HCEC 1CT (cell line): ENCODE measurements around the gene ATP6V1G3.
"Not testable (repeated sequence)": the region's sequence is repeated elsewhere in the genome, so short reads cannot be mapped to it uniquely, and the experiment has no call there.

Source experiments
- DNase-seq: peaks from one replicate; pipeline ENCODE4 v3.0.0-alpha.2; 2017

ATP6V1G3 gene

DNA sequence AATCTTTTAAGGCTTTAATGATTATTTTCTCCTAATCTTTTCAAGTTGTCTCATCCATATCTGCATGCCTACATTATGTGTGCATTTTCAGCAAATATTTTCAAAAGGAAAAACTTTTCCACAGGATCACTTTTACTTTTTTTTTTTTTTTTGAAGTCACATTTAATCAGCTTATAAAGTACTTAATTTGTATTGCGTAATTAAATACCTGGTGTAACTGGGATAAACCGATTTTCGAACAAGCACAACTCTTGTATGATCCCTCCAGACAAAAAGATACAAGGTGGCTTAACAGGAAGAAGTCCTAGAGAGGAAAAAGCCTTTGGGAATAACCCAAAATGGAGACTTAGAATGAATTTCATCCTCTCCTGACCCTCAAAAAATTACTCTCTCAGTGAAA is 1.3 kb upstream of the ATP6V1G3 start:
- DNase-seq = no peak

DNA sequence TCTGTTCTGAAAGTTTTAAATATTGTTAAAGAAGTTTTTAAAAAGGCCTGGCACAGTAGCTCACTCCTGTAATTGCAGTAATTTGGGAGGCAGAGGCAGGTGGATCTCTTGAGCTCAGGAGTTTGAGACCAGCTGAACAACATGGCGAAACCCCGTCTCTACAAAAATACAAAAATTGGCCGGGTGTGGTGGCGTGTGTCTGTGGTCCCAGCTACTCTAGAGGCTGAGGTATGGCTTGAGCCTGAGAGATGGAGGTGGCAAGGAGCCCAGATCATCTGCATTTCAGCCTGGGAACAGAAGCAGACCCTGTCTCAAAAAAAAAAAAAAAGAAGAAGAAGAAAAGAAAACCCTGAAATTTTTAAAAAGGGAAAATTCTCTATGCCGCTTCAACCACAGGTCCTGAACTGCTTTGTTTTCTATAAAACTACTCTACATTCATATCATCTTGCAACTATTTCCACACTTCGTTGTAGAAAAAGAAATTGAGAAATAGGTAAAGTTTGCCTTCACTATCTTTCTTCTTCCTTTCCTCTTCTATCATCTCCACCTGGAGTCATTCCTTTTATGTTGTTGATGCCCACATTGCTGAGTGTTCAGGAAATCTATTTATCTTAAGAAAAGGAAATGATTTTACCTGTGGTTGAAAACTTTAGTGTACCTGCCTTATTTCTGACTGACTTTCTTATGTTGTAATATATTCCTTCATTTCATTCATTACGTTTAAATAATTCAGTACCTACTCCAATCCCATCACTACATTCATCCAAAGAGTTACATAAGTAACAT is 1.7 kb downstream of the ATP6V1G3 start:
- DNase-seq = no peak

DNA sequence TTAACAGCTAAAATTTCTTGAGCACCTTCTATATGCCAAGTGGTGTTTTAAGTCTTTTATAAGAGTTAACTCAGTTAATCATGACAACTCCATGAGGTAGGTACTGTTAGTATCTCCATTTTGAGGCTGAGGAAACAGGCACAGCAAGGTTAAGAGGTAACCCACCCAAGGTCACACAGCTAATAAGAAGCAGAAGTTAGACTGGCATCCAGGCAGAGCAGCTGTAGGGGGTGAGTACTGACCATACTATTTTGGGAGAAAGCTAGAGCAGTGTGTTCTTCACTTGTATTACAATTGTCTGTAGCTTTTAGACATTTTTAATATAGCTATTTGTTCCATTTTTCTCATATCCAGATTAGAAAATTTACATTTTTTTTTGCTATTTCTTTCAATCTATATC is 4.8 kb downstream of the ATP6V1G3 start:
- no peak for DNase-seq

DNA sequence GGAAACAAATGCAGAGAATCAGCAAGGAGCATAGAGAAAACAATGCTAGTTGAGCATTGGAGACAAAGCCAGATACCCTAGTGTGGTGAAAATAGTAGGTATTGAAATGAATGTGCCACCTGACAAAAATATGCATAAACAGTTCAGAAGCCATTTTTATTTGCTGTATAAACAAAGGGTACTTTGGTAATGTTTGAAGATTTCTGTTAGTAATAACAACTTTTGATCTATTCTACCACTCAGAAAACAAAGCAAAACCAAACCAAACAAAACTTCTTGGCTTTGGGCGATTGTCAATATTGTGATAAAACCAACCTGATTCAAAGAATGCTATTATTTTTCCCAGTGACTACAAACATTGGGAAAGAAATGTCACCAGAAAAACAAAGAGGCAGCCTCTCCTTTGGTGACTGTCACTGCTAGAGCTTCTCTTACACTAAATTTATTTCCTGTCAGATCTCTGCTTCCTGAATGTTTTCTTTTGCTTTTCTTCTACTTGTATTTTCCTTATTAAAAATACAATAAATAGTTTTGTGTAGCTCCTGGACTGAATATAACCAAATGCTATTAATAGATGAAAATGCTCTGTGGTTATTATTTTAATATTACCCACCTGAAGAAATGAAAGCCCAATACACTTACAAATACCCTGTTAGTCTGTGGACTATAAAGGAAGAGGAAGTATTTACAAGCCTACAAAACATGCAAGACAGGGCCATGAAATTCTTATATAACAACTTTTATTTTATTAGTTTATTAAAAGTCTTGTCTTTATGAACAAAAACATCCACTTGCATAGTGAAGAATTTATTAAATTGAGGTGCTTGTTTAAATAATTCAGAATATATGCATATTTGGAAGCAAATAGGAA is 5.7 kb downstream of the ATP6V1G3 start:
- DNase-seq = no peak

DNA sequence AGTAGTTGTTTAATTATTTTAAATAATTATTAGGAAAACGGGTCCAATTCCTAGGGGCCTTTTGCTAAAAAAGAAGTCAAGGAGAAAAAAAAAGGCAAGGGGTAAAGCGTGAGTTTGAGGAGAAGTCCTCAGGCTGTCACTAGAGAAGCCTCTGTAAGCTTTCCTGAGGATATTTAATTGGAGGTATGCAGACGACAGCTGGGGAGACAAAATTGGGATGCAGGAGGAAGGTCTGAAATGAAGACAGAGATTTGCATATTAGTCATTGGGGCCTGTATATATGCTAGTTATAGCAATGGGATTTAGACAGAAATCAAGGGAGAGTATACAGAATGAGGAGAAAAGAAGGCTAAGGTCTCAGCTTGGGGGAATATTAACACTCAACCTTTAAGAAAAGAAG is 8.6 kb downstream of the ATP6V1G3 start:
- no peak for DNase-seq

DNA sequence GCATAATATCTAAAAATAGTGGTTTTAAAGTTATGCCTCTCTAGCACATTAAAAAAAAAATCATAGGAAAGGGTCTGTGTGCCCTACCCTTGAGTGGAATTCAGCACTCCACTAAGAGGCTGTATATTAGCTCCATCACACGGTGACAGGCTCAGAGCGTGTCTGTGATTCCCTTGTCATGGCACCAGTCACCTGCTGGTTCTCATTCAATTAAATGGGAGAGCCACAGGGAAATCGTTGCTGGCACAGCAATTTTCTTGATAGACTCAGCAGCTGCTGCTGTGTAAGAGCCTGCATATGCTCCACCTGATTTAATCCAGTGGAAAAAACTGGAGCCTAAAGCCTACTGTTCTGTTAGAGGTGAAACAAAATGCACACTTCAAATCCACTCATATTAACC is 9.5 kb downstream of the ATP6V1G3 start:
- no peak for DNase-seq

DNA sequence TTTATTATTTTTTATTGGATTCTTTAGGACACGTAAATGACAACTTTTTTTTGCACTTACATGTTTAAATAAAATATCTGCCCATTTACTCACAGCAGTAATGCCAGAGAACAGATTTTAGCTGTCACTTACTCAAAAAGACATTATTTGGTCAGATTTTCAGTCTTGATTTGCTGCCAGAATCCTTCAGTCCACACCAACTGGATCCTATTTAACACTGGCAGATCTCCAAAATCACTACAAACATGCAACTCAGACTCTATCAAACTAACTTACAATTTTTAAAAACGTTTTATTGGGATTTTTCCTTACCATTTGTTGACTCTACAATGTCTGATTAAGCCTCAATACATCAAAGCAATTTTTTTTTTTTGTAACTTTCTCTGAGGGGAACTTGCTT is 11.1 kb downstream of the ATP6V1G3 start:
- peak; percentile 65 for DNase-seq

DNA sequence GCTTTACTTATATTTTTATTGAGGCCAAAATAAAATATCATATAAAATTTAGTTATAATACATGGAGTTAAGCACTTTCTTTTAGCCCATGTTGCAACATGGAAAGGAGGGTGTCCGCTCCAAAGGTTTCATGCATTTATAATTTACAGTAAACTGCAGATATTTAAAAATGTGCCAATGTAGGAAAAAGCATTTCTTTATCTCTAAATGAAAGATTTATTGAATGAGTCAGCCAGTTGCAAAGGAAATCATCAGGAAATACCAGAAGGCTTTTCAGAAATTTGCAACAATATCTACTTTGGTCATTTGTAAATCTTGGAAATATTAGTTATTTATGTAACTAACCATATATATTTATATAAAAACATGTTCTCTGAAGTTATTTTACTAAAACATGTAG is 12.1 kb downstream of the ATP6V1G3 start:
- DNase-seq = peak; percentile 32

DNA sequence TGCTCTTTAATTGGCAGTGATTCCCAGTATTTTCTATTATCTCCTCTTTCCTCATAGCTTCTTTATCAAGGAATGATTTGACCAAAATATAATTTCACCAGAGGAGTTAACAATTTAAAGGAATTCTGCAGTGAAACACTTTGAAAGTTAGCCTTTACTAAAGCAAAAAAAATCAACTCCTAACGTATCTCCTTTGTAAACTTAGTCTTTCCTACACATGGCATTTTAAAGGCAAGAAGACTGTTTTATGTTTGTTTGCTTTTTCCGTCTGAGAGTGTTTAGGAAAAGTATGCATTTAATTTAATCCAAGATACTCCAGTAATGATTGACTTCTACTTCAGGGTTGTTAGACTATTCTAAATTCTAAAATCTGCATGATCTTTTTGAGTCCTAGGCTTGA is 15.9 kb downstream of the ATP6V1G3 start:
- no peak for DNase-seq

DNA sequence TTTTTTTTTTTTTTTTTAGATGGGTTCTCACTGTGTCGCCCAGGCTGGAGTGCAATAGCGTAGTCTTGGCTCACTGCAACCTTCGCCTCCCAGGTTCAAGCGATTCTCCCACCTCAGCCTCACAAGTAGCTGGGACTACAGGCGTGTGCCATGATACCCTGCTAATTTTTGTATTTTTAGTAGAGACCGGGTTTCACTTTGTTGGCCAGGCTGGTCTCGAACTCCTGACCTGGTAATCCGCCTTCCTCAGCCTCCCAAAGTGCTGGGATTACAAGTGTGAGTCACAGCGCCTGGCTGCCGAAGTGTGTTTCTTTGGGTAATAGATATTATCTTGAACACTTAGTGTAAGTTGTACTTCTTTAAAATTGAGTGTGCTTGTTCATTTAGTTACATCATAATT is 16.4 kb downstream of the ATP6V1G3 start:
- not testable (repeated sequence) for DNase-seq

DNA sequence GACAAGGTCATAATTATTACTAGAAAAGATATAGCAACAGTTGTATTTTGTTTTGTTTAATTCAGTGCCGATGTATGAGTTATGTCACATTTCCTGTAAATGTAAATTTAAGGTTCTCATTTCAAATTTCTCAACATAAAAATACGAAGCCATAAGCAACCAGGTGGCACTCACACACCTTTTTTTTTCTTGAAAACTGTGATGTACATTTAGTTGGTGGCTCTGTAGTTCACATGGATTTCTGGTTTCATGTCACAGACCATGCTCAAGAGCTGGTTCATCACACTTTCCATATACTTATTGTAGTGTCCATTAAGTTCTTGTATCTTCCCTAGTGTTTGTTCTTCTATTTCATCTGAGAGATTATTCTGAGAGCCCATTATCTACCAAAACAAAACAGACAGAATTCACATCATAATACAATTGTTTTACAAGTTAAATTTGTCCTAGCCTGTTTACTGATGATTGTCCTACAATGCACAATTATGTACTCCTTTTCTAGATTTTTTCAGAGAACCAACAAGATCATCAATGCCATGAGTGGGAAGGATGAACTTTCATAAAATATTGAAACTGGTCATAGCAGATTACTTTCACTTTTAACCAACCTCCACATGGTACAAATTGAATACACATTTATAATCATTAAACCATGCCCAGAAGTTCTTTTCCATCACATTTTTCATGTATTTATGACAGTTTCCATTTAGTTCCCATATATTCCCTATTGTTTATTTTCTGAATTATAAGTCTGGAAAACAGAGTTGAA is 17.1 kb downstream of the ATP6V1G3 start:
- DNase-seq = no peak

DNA sequence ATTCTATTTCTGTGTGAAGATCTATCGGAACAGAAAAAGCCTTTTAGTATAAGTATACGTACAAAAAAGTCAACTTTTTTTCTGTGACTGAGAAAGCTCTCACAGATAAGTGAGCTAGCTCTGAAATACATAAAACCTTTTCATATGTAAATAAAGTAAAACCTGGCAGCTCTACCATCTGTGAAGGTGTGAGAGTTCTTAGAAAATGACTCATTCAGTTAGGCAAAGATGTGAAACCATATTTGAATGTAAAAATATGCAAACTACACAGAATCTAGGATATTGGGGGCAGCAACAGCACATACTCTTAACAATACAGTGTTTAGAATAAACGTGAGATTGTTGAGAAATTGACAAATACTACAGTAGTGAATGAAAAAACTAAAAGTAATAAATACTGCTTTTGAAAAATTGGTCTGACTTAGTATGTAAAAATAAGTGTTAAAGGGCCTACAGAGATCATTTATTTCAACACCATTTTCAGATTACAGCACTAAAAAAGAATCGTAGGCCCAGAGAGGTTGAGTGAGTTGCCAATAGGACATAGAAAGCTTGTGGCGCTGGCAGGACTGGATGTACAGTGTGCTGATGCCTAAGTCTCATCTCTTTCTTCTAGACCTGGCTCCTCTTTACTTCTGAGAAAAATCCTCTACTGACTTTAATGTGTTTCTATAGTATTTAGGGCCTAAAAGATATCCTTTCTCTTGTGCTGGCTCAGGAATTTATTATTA is 19.8 kb downstream of the ATP6V1G3 start:
- no peak for DNase-seq

DNA sequence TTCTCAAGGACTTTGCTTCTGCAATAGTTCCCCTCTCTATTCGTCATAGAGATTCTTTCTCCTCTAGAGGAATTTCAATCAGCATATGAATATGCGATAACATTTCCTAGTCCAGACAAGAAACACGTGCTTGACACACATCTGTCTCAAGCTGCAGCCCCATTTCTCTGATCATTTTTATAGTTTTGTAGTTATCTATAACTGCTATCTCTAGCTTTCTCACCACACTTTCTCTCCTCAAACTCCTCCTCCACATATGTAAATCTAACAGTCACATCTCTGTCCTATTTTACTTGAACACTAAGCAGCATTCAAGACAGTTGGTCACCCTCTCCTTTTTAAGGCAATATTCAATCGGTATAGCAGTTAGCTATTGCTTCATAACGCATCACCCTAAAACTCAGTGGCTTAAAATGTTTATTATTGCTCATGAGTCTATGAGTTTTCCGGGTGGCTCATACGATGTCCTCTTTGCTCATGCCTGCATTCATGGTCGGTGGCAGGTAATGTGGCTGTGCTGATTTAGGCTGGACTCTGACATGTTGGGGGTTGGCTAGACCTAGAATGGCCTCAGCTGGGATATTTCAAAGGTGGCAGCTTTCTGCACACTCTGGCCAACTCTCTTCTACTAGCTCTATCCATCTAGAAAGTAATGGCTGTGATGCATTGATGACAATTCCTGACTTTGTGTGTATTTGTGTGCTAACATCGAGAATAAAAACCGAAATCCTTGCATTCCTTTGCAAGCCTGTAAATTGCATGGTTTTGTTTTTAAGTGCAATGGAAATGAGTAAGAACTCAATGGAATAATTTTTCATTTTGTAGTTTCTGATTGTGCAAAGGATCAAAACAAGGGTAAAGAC is 20.6 kb downstream of the ATP6V1G3 start:
- DNase-seq = no peak

DNA sequence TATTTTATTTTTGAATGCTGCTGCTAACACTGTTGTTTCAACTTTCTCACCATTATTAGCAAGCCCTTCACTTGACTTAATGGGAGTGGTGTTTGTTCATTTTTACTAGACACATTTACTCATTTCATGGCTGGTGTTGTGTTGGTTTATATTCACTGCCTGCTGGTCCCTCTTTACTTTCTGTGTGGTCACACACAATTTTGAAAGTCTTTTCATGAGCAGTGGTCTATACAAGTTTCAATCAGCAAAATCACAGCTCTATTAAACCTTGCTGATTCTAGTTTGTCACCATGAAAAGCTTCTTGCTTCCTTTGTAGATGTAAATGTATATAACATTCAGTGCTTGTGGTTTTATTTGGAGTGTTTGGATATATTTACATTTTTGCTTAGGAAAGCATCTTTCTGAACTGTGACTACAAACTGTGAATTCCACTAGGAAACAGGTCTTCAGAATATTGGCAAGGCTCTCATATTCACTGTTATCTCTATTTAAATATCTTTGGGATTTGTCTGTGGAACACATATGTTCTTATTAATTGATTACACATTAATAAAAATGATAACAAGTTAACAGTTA is 22.8 kb downstream of the ATP6V1G3 start:
- no peak for DNase-seq

DNA sequence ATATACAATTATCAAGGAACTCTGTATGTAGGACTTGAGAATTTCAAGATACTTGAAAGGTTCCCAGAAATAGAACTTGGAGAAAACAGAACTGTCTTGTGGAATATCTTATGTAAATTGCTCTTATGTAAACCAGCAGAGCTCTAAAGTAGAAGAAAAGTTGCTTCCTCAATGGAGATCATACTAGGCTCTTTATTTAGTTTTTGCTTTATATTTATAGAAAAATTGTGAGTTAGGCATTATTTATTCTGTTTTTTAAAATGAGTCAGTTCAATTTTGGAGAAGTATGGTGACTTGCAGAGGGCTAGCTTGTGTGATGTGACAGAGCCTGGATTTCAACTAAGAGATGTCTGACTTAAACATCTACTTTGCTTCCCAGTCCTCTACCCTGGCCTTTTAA is 40.4 kb downstream of the ATP6V1G3 start:
- DNase-seq = no peak

DNA sequence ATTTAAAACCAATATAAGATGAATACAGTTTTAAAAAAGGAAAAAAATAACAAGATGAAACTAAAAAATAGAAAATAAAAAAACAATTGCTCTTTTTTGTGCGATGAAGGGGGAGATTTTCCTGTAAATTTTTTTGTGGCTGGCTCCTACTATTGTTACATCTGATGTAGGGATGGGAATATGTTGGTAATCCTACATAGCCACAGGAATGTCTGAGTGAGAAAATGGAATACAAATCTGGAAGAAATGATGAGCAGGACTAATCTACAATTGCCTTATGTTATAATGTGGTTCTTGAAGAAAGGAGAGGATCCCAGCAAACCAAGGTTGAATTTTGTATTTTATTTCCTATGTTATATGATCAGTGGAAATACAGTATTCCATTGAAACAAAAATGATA is 40.9 kb downstream of the ATP6V1G3 start:
- peak; percentile 25 for DNase-seq

DNA sequence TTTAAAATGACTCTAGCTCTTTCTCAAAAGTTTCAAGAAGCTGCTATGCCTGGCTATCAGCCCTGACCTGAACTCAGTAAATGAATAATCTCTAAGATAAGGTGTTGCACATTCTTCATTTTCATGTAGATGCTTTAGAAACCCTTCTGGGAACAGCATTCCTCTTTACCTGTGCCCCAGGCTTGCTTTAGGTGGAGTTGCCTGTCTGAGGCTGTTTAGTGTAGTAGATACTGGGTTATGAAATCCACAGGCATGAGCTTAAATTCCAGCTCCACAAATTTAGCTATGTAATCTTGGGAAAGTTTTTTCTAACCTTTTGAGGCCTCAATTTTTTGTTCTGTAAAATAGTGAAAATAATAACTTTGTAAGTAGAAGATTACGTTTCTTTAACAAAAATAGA is 41.6 kb downstream of the ATP6V1G3 start:
- DNase-seq = no peak

DNA sequence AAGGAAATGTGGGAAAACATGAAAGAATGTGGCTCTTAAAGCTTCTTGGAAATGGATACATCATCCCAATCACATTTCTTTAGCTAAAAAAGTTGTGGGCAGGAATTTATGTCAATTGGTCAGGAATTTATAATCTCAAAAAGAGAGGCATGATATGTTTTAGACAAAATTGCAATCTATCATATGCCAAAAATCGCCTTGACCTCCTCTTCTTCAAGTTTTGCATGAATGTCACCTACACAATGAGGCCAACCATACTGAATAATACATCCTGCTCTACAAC is 42.4 kb downstream of the ATP6V1G3 start:
- DNase-seq = no peak

DNA sequence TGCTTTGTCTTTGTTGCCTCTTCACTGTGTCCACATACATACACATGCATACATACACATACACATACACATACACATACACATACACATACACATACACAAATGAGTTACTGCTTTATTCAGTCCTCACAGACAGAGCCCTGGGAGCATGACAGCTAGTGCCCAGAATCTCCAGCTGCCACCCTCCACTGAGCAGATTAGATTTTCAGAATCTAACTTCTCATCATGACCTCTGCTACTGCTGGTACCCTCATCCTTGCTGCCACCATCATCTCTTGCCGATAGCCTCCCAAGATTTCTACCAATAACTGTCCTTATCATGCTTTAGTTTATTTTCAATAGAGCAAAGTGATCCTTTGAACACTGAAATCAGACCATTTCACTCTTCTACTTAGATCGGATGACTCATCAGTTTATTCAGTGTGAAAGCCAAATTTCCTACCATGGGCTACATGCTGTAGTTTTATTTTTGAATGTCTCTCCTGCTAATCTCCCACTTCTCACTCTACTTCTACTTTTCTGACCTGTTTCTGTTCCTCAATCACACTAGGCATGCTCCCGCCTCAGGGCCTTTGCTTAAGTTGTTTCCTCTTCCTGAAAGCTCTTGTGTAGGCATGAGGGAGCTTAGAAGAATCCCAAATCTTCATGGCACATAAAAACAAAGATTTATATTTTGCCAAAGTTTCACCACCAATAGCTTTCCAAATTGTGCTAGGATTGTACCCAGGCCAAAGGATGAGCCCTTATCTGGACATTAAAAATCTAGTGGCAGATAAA is 43.0 kb downstream of the ATP6V1G3 start:
- peak; percentile 64 for DNase-seq

DNA sequence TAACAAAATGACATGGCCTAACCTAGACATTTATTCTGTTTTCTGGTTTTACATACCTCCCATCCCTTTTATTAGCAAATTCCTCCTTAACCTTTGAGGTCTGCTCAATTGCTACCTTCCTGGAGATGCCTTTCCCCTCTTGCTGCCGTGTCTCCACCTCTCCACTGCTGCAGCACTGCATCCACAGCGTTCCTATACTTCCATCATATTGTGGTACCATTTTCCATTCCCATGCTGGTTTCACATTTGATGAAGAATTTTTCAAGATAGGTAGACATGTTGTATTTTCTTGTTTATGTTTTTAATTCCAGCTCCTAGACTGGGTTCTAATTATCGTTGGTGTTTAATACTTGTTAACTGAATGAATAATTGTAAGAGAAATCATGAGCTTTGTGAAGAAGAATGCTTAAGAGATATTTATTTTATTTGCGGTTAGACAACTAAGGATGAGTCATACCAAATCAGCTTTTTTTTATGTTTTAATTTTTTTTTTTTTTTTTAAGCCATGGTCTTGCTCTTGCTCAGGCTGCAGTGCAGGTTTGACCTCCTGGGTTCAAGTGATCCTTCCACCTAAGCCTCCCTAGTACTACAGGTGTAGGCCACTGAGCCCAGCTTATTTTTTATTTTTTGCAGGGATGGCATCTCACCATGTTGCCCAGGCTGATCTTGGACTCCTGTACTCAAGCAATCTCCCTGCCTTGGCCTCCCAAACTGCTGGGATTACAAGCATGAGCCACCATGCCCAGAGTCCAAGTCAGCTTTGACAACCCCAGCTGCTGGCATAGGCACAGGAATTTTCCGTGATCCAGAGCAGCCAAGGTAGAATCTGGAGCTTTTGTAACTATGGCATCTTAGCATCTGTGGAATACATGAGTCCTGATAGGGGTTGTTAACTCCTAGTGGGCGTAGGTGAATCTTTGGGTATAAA is 44.0 kb downstream of the ATP6V1G3 start:
- DNase-seq = peak; percentile 85
